ENCODE measurements around the gene CYTH3. TPM values are rescaled to one million over a fixed set of nuclear protein-coding genes. Genes with fewer than 3 reads are reported as not detected.

The CYTH3 gene
- total and polyA plus RNA-seq, 2 of the 4 experiments (the other 2 are of a cell fraction) = 14.2 to 34.8 TPM

GRCh38 chr7:6232116-6232515, 40.3 kb downstream of the CYTH3 start:
- POLR2A ChIA-PET (ENCODE audit: unreplicated experiment) = no interaction called here
- Histone ChIP-seq H3K18ac (ENCODE audit: low read depth, low read length) (no peak overlapping the region), H3K14ac (replicated peaks; ENCODE audit: low read depth, low read length) (no peak overlapping the region), H3K9me3 (ENCODE audit: control insufficient read depth, insufficient read depth, low read length) (no peaks in the 10 kb centered on the region), H2AK5ac (ENCODE audit: low read depth, low read length) (no peak overlapping the region), H3K36me3 (ENCODE audit: control insufficient read depth, insufficient read depth, low read length) (no peaks in the 10 kb centered on the region), H3K4me1 (ENCODE audit: control insufficient read depth, insufficient read depth, low read length) (peaks cover 21% of the 10 kb centered on the region), H3K9ac (ENCODE audit: low read depth, low read length) (no peak overlapping the region), H3K27me3 (ENCODE audit: control insufficient read depth, insufficient read depth, low read length) (no peaks in the 10 kb centered on the region), H3K4ac (ENCODE audit: low read depth, low read length) (no peak overlapping the region), H4K5ac (ENCODE audit: low read depth, low read length) (no peak overlapping the region), H3K4me2 (ENCODE audit: low read depth, low read length) (no peak overlapping the region), H3K9me1 (ENCODE audit: insufficient read depth, low read length) (peaks cover 13% of the 10 kb centered on the region), H3K79me1 (ENCODE audit: low read depth in 1 of 2, low read length in 2 of 2) (peaks cover 28 to 86% of the 10 kb centered on the region in 2 experiments), H2BK20ac (ENCODE audit: low read depth, low read length) (no peak overlapping the region), H4K20me1 (ENCODE audit: insufficient read depth, low read length) (peaks cover 18% of the 10 kb centered on the region; the same call in 1 of the 2 replicates), H4K91ac (ENCODE audit: insufficient read depth, low read depth, low read length) (no peak overlapping the region), H3K27ac (ENCODE audit: insufficient read depth, low read length) (no peak overlapping the region), H2BK15ac (ENCODE audit: low read depth, low read length) (no peak overlapping the region), H3K56ac (ENCODE audit: extremely low read depth, insufficient read depth, low read length) (no peak overlapping the region), H4K8ac (ENCODE audit: low read depth in 2 of 2, low read length in 2 of 2) (no peak overlapping the region), H3K4me3 (ENCODE audit: insufficient read depth, low read depth, low read length) (no peak overlapping the region), H3K23ac (ENCODE audit: low read depth, low read length) (no peak overlapping the region), H2AFZ (replicated peaks; ENCODE audit: low read length, poor library complexity) (no peak overlapping the region), H2BK120ac (ENCODE audit: low read depth, low read length) (no peak overlapping the region), H2AK9ac (replicated peaks; ENCODE audit: low read depth, low read length, poor library complexity) (no peak overlapping the region), H2BK5ac (ENCODE audit: low read depth, low read length, poor library complexity, severe bottlenecking) (no peak overlapping the region)
- intact Hi-C loops (cut with micrococcal nuclease) (no loop called here), dilution Hi-C loops (cut with HindIII; ENCODE audit: low sequenced_read_pairs, unreplicated experiment) (no loop called here), in situ Hi-C loops (cut with MboI; ENCODE audit: low sequenced_read_pairs) (no loop called here)
- CTCF ChIA-PET = no interaction called here
- 85% methylated on average over 2 of the region's 3 CpGs; no CpG with 5 or more reads in 1 of the 2 experiments for WGBS, 2 experiments (ENCODE audit: extremely low coverage in 2 of 2, insufficient read length in 1 of 2)
- no TSS peak for BruUV-seq (replicated peaks)
- ATAC-seq (ENCODE audit: low read depth) = no peak
- no peak for DNase-seq
- no peak for TF ChIP-seq FOS (IDR thresholded peaks at IDR 0.05; ENCODE audit: low read depth, low read length)
- TF ChIP-seq, protein P1, sequence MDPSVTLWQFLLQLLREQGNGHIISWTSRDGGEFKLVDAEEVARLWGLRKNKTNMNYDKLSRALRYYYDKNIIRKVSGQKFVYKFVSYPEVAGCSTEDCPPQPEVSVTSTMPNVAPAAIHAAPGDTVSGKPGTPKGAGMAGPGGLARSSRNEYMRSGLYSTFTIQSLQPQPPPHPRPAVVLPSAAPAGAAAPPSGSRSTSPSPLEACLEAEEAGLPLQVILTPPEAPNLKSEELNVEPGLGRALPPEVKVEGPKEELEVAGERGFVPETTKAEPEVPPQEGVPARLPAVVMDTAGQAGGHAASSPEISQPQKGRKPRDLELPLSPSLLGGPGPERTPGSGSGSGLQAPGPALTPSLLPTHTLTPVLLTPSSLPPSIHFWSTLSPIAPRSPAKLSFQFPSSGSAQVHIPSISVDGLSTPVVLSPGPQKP (IDR thresholded peaks at IDR 0.05; ENCODE audit: borderline replicate concordance, low read depth, low read length) = no peak
- TF ChIP-seq MAFK (IDR thresholded peaks at IDR 0.05; ENCODE audit: low read depth, low read length) = no peak
- TF ChIP-seq BHLHE40 (IDR thresholded peaks at IDR 0.05; ENCODE audit: low read depth, low read length) = no peak
- TF ChIP-seq POLR2A (IDR thresholded peaks at IDR 0.05; ENCODE audit: low read depth, low read length) = no peak
- no peak for TF ChIP-seq RAD21 (IDR thresholded peaks at IDR 0.05; ENCODE audit: low read length)
